GM11168 (cell line): ENCODE measurements around the gene ZP2.

Experiments used
- in situ Hi-C: fragments of 300-500 bp; cut with MboI; formaldehyde crosslinking; loops from one replicate; pipeline ENCODE4 v1.12.0; 2022; ENCODE audit warnings: low sequenced_read_pairs; ENCODE audit not compliant: unreplicated experiment

Gene ZP2

GRCh38 chr16:21218153-21218552 is 6.8 kb upstream of the ZP2 start:
- in situ Hi-C loops, result no loop called here

- in situ Hi-C loops, result no loop called here
These were observed 5.7 kb upstream of the ZP2 start for GRCh38 chr16:21217121-21217520.

GRCh38 chr16:21214086-21214485 is 2.7 kb upstream of the ZP2 start:
- in situ Hi-C loops, result no loop called here

- in situ Hi-C loops, result no loop called here
These were observed 2.7 kb downstream of the ZP2 start for GRCh38 chr16:21208446-21209230.

- in situ Hi-C loops, result no loop called here
These were observed 4.8 kb downstream of the ZP2 start for GRCh38 chr16:21206550-21206949.

- in situ Hi-C loops, result no loop called here
These were observed 6.1 kb downstream of the ZP2 start for GRCh38 chr16:21205303-21205702.

GRCh38 chr16:21203155-21203797 is 8.1 kb downstream of the ZP2 start:
- in situ Hi-C loops, result no loop called here

- in situ Hi-C loops, result loop anchor here (10.0 kb wide), 1 partner anchor 75 kb away; the partner anchor contains the start of gene CRYM
These were observed 11.7 kb downstream of the ZP2 start for GRCh38 chr16:21199607-21200218.

GRCh38 chr16:21197621-21198020 is 13.8 kb downstream of the ZP2 start:
- in situ Hi-C loops, result loop anchor here (10.0 kb wide), 1 partner anchor 77 kb away; the partner anchor contains the start of gene CRYM

- in situ Hi-C loops, result loop anchor here (10.0 kb wide), 1 partner anchor 78 kb away; the partner anchor contains the start of gene CRYM
These were observed 14.3 kb downstream of the ZP2 start for GRCh38 chr16:21197112-21197511.

- in situ Hi-C loops, result loop anchor here (10.0 kb wide), 1 partner anchor 79 kb away; the partner anchor contains the start of gene CRYM
These were observed 16.0 kb downstream of the ZP2 start for GRCh38 chr16:21195330-21195729.

GRCh38 chr16:21194771-21195301 is 16.5 kb downstream of the ZP2 start:
- in situ Hi-C loops, result loop anchor here (10.0 kb wide), 1 partner anchor 80 kb away; the partner anchor contains the start of gene CRYM

GRCh38 chr16:21192991-21193390 is 18.4 kb downstream of the ZP2 start:
- in situ Hi-C loops, result loop anchor here (10.0 kb wide), 1 partner anchor 82 kb away; the partner anchor contains the start of gene CRYM

GRCh38 chr16:21190599-21190998 is 20.8 kb downstream of the ZP2 start:
- in situ Hi-C loops, result loop anchor here (10.0 kb wide), 1 partner anchor 84 kb away; the partner anchor contains the start of gene CRYM

GRCh38 chr16:21190013-21190412 is 21.4 kb downstream of the ZP2 start:
- in situ Hi-C loops, result loop anchor here (10.0 kb wide), 1 partner anchor 85 kb away; the partner anchor contains the start of gene CRYM

- in situ Hi-C loops, result loop anchor here (5.0 kb wide), 1 partner anchor 373 kb away; no protein-coding TSS in a partner anchor
These were observed 22.1 kb downstream of the ZP2 start for GRCh38 chr16:21189311-21189710.

- in situ Hi-C loops, result loop anchor here (5.0 kb wide), 1 partner anchor 376 kb away; no protein-coding TSS in a partner anchor
These were observed 25.1 kb downstream of the ZP2 start for GRCh38 chr16:21186326-21186691.

GRCh38 chr16:21185659-21186325 is 25.6 kb downstream of the ZP2 start:
- in situ Hi-C loops, result loop anchor here (5.0 kb wide), 1 partner anchor 377 kb away; no protein-coding TSS in a partner anchor

- in situ Hi-C loops, result loop anchor here (5.0 kb wide), 1 partner anchor 377 kb away; no protein-coding TSS in a partner anchor
These were observed 26.5 kb downstream of the ZP2 start for GRCh38 chr16:21184834-21185233.

GRCh38 chr16:21183995-21184394 is 27.4 kb downstream of the ZP2 start:
- in situ Hi-C loops, result no loop called here
